ENCODE measurements around the gene C6orf47. TPM values are rescaled to one million over a fixed set of nuclear protein-coding genes. Genes with fewer than 3 reads are reported as not detected.
A peak's percentile ranks its signal among the peaks of the same experiment; 100 is the strongest.

Gene C6orf47
- total and polyA plus RNA-seq, 2 of the 13 experiments (the other 11 are each of a cell fraction or from before 2014, with no cell fraction given), result 1.7 to 18.1 TPM

- TF ChIP-seq NCOA5 (CRISPR knock-in tag; IDR thresholded peaks at IDR 0.05), result no peak
- no peak for TF ChIP-seq CSRNP2 (CRISPR knock-in tag; conservative IDR thresholded peaks at IDR 0.05; ENCODE audit: low read depth)
- TF ChIP-seq ZFAT (CRISPR knock-in tag; conservative IDR thresholded peaks at IDR 0.05), result no peak
- TF ChIP-seq MLX (CRISPR knock-in tag; IDR thresholded peaks at IDR 0.05), result peak; percentile 92
- 0 out of 2 replicates have a peak, but pooled peaks have one; percentile 69 for TF ChIP-seq CENPBD1 (CRISPR knock-in tag; IDR thresholded peaks at IDR 0.05; ENCODE audit: borderline replicate concordance, low read depth)
- peak; percentile 90 for TF ChIP-seq ZNF883 (CRISPR knock-in tag; IDR thresholded peaks at IDR 0.05; ENCODE audit: not compliant biosample characterization)
- no peak for TF ChIP-seq ELK4 (CRISPR knock-in tag; IDR thresholded peaks at IDR 0.05; ENCODE audit: borderline replicate concordance)
- peak; percentile 84; the same call in 1 of the 2 replicates for TF ChIP-seq DR1 (CRISPR knock-in tag; IDR thresholded peaks at IDR 0.05)
- TF ChIP-seq HDAC1 (CRISPR knock-in tag; IDR thresholded peaks at IDR 0.05), result peak; percentile 99
- peak; percentile 83; the same call in 1 of the 2 replicates for TF ChIP-seq BRF2 (CRISPR knock-in tag; IDR thresholded peaks at IDR 0.05)
- peak; percentile 54 for TF ChIP-seq ZNF407 (CRISPR knock-in tag; IDR thresholded peaks at IDR 0.05; ENCODE audit: not compliant biosample characterization)
- no peak for TF ChIP-seq PBX3 (CRISPR knock-in tag; IDR thresholded peaks at IDR 0.05; ENCODE audit: borderline replicate concordance)
Measured at GRCh38 chr6:31655349-31656237, 5.0 kb downstream of the C6orf47 start, which contains the start of gene APOM (continued).

Measured in HepG2 (cell line).